Cardiac muscle cell (in vitro differentiated cells and primary cell): Measurements from ENCODE around the gene LRRC52. TPM values are rescaled to one million over a fixed set of nuclear protein-coding genes. Genes with fewer than 3 reads are reported as not detected.

Experiments
- DNase-seq, 2 donors: peaks; one replicate each; pipeline versions ENCODE4 v3.0.0 to v3.0.0-alpha.2; 2010 to 2017; ENCODE audit warnings: low read depth in 1 of 2, low spot score in 1 of 2
- H3K27ac ChIP-seq: fragments of 200-600 bp; sonication (generic); 2 replicates; pipeline ENCODE4 v1.5.1; 2016
- H3K27me3 ChIP-seq: fragments of 200-600 bp; sonication (generic); 2 replicates; pipeline ENCODE4 v1.6.0; 2016; ENCODE audit warnings: control low read depth
- H3K36me3 ChIP-seq: fragments of 200-600 bp; sonication (generic); 2 replicates; pipeline ENCODE4 v1.5.1; 2016; ENCODE audit warnings: control low read depth
- H3K4me1 ChIP-seq: fragments of 200-600 bp; sonication (generic); 2 replicates; pipeline ENCODE4 v1.8.1; 2017; ENCODE audit warnings: low read depth, mild to moderate bottlenecking, mixed run types
- H3K4me3 ChIP-seq: fragments of 200-600 bp; sonication (generic); 2 replicates; pipeline ENCODE4 v1.5.1; 2016; ENCODE audit warnings: mild to moderate bottlenecking
- H3K9me3 ChIP-seq: fragments of 200-600 bp; sonication (generic); 2 replicates; pipeline ENCODE4 v1.5.1; 2017; ENCODE audit warnings: low read depth, mild to moderate bottlenecking, control low read depth
- CTCF ChIP-seq: IDR thresholded peaks from 2 replicates; pipeline ENCODE4 v1.5.1; 2012; ENCODE audit warnings: low read depth, mild to moderate bottlenecking, low read length
- polyA plus RNA-seq: library from polyadenylated mRNA; unstranded; fragments of >200 nt; fragmentation: Nextera tagmentation; extraction: Ambion mirVana; gene quantifications from 2 replicates; pipeline ENCODE4 v1.2.1, GENCODE V29; 2016
- total RNA-seq: library from RNA; depleted of rRNA; stranded (reverse); fragments of >200 nt; gene quantifications from 2 replicates; pipeline ENCODE4 v1.2.3, GENCODE V29; 2016

Gene LRRC52
- total and polyA plus RNA-seq, 2 experiments from 2014 or later = 0.20 to 0.77 TPM

- Histone ChIP-seq H3K27me3 (no peaks in the 10 kb centered on the region), H3K27ac (no peak overlapping the region), H3K4me1 (peaks cover 28% of the 10 kb centered on the region), H3K9me3 (no peaks in the 10 kb centered on the region), H3K4me3 (no peak overlapping the region), H3K36me3 (no peaks in the 10 kb centered on the region)
- no peak for TF ChIP-seq CTCF
- no peak for DNase-seq
Measured at GRCh38 chr1:165544996-165545395, 1.2 kb downstream of the LRRC52 start.

DNA sequence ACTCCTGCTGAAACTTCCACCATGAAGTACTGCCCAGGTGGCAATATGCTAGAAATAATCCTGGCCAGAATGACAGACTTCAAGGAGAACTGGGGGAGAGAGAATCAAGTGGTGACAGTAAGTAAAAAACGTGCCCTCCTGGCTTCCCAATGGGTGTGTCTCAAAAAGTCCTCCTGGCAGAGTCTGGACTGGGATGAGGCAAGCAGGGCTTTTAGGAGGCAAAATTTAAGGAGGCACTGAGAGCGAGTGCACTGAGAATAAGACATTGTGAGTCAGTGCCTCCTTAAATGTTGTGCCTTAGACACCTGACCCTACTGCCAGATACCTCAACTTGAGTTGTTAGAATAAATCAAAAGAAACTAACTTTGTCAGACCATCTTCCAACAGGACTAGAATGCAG, 2.2 kb downstream of the LRRC52 start:
- H3K36me3 ChIP-seq = no peaks in the 10 kb centered on the region
- no peak for TF ChIP-seq CTCF

GRCh38 chr1:165549973-165550372, 6.2 kb downstream of the LRRC52 start:
- Histone ChIP-seq H3K9me3 (no peaks in the 10 kb centered on the region), H3K27ac (no peak overlapping the region), H3K4me1 (peaks cover 2% of the 10 kb centered on the region), H3K27me3 (no peaks in the 10 kb centered on the region), H3K4me3 (no peak overlapping the region), H3K36me3 (no peaks in the 10 kb centered on the region)
- no peak for DNase-seq
- TF ChIP-seq CTCF = no peak

More for the DNA sequence above, 2.2 kb downstream of the LRRC52 start:
- Histone ChIP-seq H3K4me3 (no peak overlapping the region), H3K27me3 (no peaks in the 10 kb centered on the region), H3K9me3 (no peaks in the 10 kb centered on the region), H3K27ac (no peak overlapping the region), H3K4me1 (peaks cover 19% of the 10 kb centered on the region)
- no peak for DNase-seq

DNA sequence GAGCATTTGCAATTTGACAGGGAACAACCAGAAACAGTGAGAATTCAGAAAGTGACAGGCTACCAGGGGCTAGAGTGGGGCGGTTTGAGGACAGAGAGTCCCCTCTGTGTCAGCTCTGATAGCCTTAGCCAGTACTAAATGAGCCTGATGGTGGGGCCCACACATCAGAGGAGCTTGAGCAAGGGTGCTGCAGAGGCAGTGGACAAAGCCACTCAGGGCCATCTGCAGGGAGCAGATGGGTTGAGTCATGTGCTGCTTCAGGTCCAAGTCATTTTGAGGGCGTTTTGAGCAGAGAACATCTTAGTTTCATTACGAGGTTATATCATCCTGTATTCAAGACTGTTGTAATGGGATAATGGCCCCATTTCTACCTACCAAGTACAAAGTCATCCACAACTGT, 7.7 kb downstream of the LRRC52 start:
- no peak for DNase-seq
- no peak overlapping the region for H3K4me3 ChIP-seq
- TF ChIP-seq CTCF = no peak
- H3K4me1 ChIP-seq = peaks cover 2% of the 10 kb centered on the region
- H3K27ac ChIP-seq = no peak overlapping the region
- no peaks in the 10 kb centered on the region for H3K36me3 ChIP-seq
- no peaks in the 10 kb centered on the region for H3K9me3 ChIP-seq
- no peaks in the 10 kb centered on the region for H3K27me3 ChIP-seq

DNA sequence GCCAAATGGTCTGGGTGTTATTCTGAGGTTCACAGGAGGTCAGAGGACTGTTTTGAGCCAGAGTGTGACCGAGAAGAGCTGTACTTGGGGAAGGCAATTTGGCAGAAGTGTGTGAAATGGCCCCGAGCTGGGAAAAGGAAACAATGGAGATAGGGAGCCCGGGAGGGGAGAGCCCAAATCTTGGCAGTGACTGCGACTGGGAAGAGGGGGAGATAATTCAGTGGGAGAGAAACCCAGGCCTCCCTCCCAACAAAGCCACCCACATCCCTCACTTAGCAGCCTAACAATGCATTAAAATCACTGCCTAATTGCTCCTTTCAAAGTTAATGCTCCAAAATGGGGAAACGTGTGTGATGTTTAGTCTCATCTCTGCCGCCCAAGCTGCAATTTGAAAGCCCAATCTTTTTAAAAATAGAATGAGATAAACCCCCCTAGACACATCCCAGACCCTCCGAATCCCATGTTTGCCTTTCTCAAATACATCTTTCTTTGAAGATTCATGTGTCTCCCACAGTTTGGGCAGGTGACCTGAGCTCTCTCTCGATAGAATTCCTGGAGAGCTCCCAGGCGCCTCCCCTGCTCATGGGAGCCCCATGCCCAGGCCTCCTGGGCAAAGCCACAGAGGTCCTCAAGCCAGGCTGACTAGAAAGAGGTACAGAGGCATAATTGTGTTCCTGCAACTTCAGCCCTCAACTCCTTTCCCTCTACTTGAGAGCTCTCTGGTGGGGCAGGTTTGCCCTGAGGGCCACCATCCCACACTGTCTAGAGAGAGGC, 17.3 kb downstream of the LRRC52 start:
- no peaks in the 10 kb centered on the region for H3K9me3 ChIP-seq
- no peaks in the 10 kb centered on the region for H3K27me3 ChIP-seq
- DNase-seq = peak; percentile 10 to 11
- H3K4me1 ChIP-seq = peaks cover 8% of the 10 kb centered on the region
- no peak overlapping the region for H3K27ac ChIP-seq
- H3K4me3 ChIP-seq = no peak overlapping the region
- no peak for TF ChIP-seq CTCF
- H3K36me3 ChIP-seq = no peaks in the 10 kb centered on the region
